Cardiac fibroblast (primary cell): Measurements from ENCODE around the gene IRGC.

ENCODE experiments used
- DNase-seq, 2 donors: peaks; one replicate each; pipeline versions ENCODE4 v3.0.0 to v3.0.0-alpha.2; 2010; ENCODE audit warnings: low read depth in 2 of 2
- H3K4me3 ChIP-seq, 2 donors: replicated peaks in 1 of 2; 1 replicate in 1 of 2; 2 replicates in 1 of 2; pipeline ENCODE4 v1.5.1; 2011; ENCODE audit warnings: low read depth in 2 of 2, low read length in 2 of 2, mild to moderate bottlenecking in 2 of 2, moderate library complexity in 1 of 2
- CTCF ChIP-seq: IDR thresholded peaks from one replicate; pipeline ENCODE4 v1.5.1; 2011; ENCODE audit warnings: low read depth, mild to moderate bottlenecking, low read length, inconsistent platforms

Gene IRGC

GRCh38 chr19:43721469-43722048, 5.7 kb downstream of the IRGC start:
- no peak for TF ChIP-seq CTCF
- no peak overlapping the region for H3K4me3 ChIP-seq
- DNase-seq, result no peak

- H3K4me3 ChIP-seq, result no peak overlapping the region
- DNase-seq, result peak in 1 of 2 donors; percentile 46
- TF ChIP-seq CTCF, result peak; percentile 52
Observed at GRCh38 chr19:43723588-43723987, 7.7 kb downstream of the IRGC start.

GRCh38 chr19:43724896-43725295, 9.0 kb downstream of the IRGC start:
- DNase-seq, result no peak
- no peak overlapping the region for H3K4me3 ChIP-seq
- no peak for TF ChIP-seq CTCF

GRCh38 chr19:43725468-43725867, 9.6 kb downstream of the IRGC start:
- TF ChIP-seq CTCF, result no peak
- H3K4me3 ChIP-seq, result no peak overlapping the region
- peak; percentile 17 to 18 for DNase-seq

GRCh38 chr19:43726736-43727592, 11.1 kb downstream of the IRGC start:
- H3K4me3 ChIP-seq, result no peak overlapping the region
- TF ChIP-seq CTCF, result no peak
- DNase-seq, result peak in 1 of 2 donors; percentile 29

- no peak overlapping the region for H3K4me3 ChIP-seq
- DNase-seq, result no peak
- no peak for TF ChIP-seq CTCF
Observed at GRCh38 chr19:43727593-43727853, 11.6 kb downstream of the IRGC start.

- DNase-seq, result no peak
- no peak overlapping the region for H3K4me3 ChIP-seq
- no peak for TF ChIP-seq CTCF
Observed at GRCh38 chr19:43729919-43730318, 14.0 kb downstream of the IRGC start.
